Kidney (tissue), 14 donors: ENCODE results near the gene TP53I11. TPM values are rescaled to one million over a fixed set of nuclear protein-coding genes. Genes with fewer than 3 reads are reported as not detected.

Experiments
- DNase-seq, 5 donors: peaks; one replicate each; pipeline ENCODE4 v3.0.0-alpha.2; 2013 to 2020
- FAIRE-seq: peaks from 2 replicates; lab custom pipeline; 2012; peaks lifted over from hg19 to GRCh38; lab: Jason Lieb, UNC
- H3K27ac ChIP-seq, 2 donors: one replicate each; pipeline ENCODE4 v1.7.0; 2013; ENCODE audit warnings: low read depth in 2 of 2, low read length in 2 of 2, inconsistent platforms in 1 of 2
- H3K27me3 ChIP-seq: one replicate; pipeline ENCODE4 v1.7.1; 2013; ENCODE audit warnings: low read length, inconsistent platforms; ENCODE audit not compliant: control insufficient read depth, insufficient read depth
- H3K36me3 ChIP-seq, 3 donors: one replicate each; pipeline versions ENCODE4 v1.7.0 to v1.7.1; 2013; ENCODE audit warnings: low read length in 3 of 3, control low read depth in 1 of 3, inconsistent platforms in 1 of 3; ENCODE audit not compliant: insufficient read depth in 3 of 3, control insufficient read depth in 2 of 3
- H3K4me1 ChIP-seq, 3 donors: one replicate each; pipeline versions ENCODE4 v1.7.0 to v1.7.1; 2013; ENCODE audit warnings: low read length in 3 of 3, inconsistent platforms in 1 of 3, low read depth in 1 of 3; ENCODE audit not compliant: control insufficient read depth in 2 of 3, insufficient read depth in 2 of 3
- H3K4me3 ChIP-seq, 3 donors: one replicate each; pipeline versions ENCODE4 v1.7.0 to v1.8.1; 2013; ENCODE audit warnings: low read length in 3 of 3, control low read depth in 1 of 3, inconsistent platforms in 1 of 3
- H3K9ac ChIP-seq, 3 donors: one replicate each; pipeline versions ENCODE4 v1.7.0 to v1.7.1; 2013; ENCODE audit warnings: low read length in 3 of 3, control low read depth in 1 of 3, inconsistent platforms in 1 of 3
- H3K9me3 ChIP-seq, 3 donors: one replicate each; pipeline versions ENCODE4 v1.7.0 to v1.7.1; 2013; ENCODE audit warnings: low read length in 3 of 3, control low read depth in 1 of 3, inconsistent platforms in 1 of 3; ENCODE audit not compliant: control insufficient read depth in 2 of 3, insufficient read depth in 1 of 3
- CTCF ChIP-seq: IDR thresholded peaks from 3 replicates; pipeline ENCODE4 v1.5.1; 2012; ENCODE audit warnings: mild to moderate bottlenecking, moderate library complexity, borderline replicate concordance; ENCODE audit not compliant: insufficient read depth; ENCODE audit errors: extremely low read depth
- intact Hi-C: fragments of 100-400 bp; cut with DNase I; formaldehyde crosslinking; loops from one replicate; pipeline ENCODE4 v1.11.1; 2022
- polyA plus RNA-seq: library from polyadenylated mRNA; stranded (reverse); fragments of 350-450 nt; fragmentation: Illumina TruSeq; extraction: RNeasy Lipid Tissue Mini Kit (QIAGEN cat#74804); gene quantifications from one replicate; pipeline ENCODE4 v1.2.3, GENCODE V29; 2014; ENCODE audit warnings: low read depth, low replicate concordance; ENCODE audit not compliant: insufficient read depth
- total RNA-seq: library from RNA; stranded (reverse); fragmentation: NEBNext Ultra II Directional; extraction: Animal tissue kit (Norgen Biotek cat#: 25700); gene quantifications from one replicate; pipeline ENCODE4 v1.2.1, GENCODE V29; 2021
- donor health status: control.
- donor health status: control.
- donor health status: control.
- donor health status: control.
- donor health status: control.
- donor health status: DM: yes; HTN: yes; CAD: no.
- donor health status: Normal renal cell carcinoma (clear cell type).

The TP53I11 gene
- total and polyA plus RNA-seq, 2 donors from 2014 or later = 25.7 to 35.3 TPM

- Histone ChIP-seq H3K27me3 (no peaks in the 10 kb centered on the region), H3K4me1 (no peaks in the 10 kb centered on the region), H3K4me3 (no peak overlapping the region), H3K27ac (no peak overlapping the region), H3K36me3 (no peaks in the 10 kb centered on the region), H3K9me3 (no peaks in the 10 kb centered on the region), H3K9ac (no peak overlapping the region)
- TF ChIP-seq CTCF = no peak
- FAIRE-seq (no peak), DNase-seq (no peak)
- intact Hi-C loops = no loop called here
Observed at GRCh38 chr11:44989831-44990566, 39.3 kb upstream of the TP53I11 start.

- Histone ChIP-seq H3K27ac (no peak overlapping the region), H3K27me3 (no peaks in the 10 kb centered on the region), H3K9ac (no peak overlapping the region), H3K4me1 (no peaks in the 10 kb centered on the region), H3K36me3 (no peaks in the 10 kb centered on the region), H3K9me3 (no peaks in the 10 kb centered on the region), H3K4me3 (no peak overlapping the region)
- intact Hi-C loops = no loop called here
- FAIRE-seq (no peak), DNase-seq (no peak)
- TF ChIP-seq CTCF = no peak
Observed at GRCh38 chr11:44988981-44989635, 38.4 kb upstream of the TP53I11 start.

- FAIRE-seq = no peak
Observed at GRCh38 chr11:44988111-44988510, 37.4 kb upstream of the TP53I11 start.

More at GRCh38 chr11:44988111-44988510, 37.4 kb upstream of the TP53I11 start:
- intact Hi-C loops = no loop called here
- H3K4me3 ChIP-seq = no peak overlapping the region
- no peak overlapping the region for H3K27ac ChIP-seq
- DNase-seq = no peak
- H3K9me3 ChIP-seq = no peaks in the 10 kb centered on the region
- H3K9ac ChIP-seq = no peak overlapping the region
- H3K27me3 ChIP-seq = no peaks in the 10 kb centered on the region
- no peaks in the 10 kb centered on the region for H3K4me1 ChIP-seq
- no peaks in the 10 kb centered on the region for H3K36me3 ChIP-seq
- TF ChIP-seq CTCF = no peak
